K562 (cell line): ENCODE results near the gene GOLGA2. TPM values are rescaled to one million over a fixed set of nuclear protein-coding genes. Genes with fewer than 3 reads are reported as not detected.

Experiments used
- ATAC-seq: fragments of 200-7000 bp; cut with Tn5 transposase; 3 replicates; pipeline ENCODE4 v1.9.1; 2020; ENCODE audit warnings: moderate library complexity
- BruUV-seq: library from RNA; stranded (reverse); fragments of 400-500 nt; replicated peaks from 2 replicates; lab custom pipeline; 2021; lab: Mats Ljungman, UMichigan
- CTCF ChIA-PET: fragments of 300-600 bp; formaldehyde crosslinking; extraction: SDS; loops from one replicate; lab custom pipeline; 2021; ENCODE audit warnings: low intra/inter-chr PET ratio; lab: Yijun Ruan, JAX
- POLR2A ChIA-PET: fragments of 300-600, 350-650 bp; sonication (Branson Sonifier 250); formaldehyde crosslinking; extraction: SDS; loops from one replicate; lab custom pipeline; 2021; ENCODE audit warnings: antibody characterized with exemption, inconsistent platforms; lab: Yijun Ruan, JAX
- DNase-seq, 4 experiments: peaks; one replicate each; pipeline versions ENCODE4 v3.0.0 to v3.0.0-alpha.2; 2011 to 2018; ENCODE audit warnings: low spot score in 3 of 4, mixed read lengths in 3 of 4; ENCODE audit errors: extremely low read depth in 1 of 4
- FAIRE-seq: peaks from 2 replicates; lab custom pipeline; 2011; peaks lifted over from hg19 to GRCh38; lab: Jason Lieb, UNC
- H2AFZ ChIP-seq: 2 replicates; pipeline ENCODE4 v1.6.0; 2011; ENCODE audit warnings: low read depth, low read length, control low read depth, inconsistent platforms
- H3K27ac ChIP-seq: fragments of 200-600 bp; 3 replicates; pipeline ENCODE4 v1.8.0; 2011; ENCODE audit warnings: low read depth, mild to moderate bottlenecking, control low read depth, inconsistent platforms, low read length, moderate library complexity, mixed read lengths; ENCODE audit errors: extremely low read depth
- H3K27me3 ChIP-seq, 2 experiments: fragments of 300-600 bp in 1 of 2; 2 replicates in 1 of 2; 3 replicates in 1 of 2; pipeline versions ENCODE4 v1.6.0 to v1.8.0; 2011; ENCODE audit warnings: inconsistent platforms in 2 of 2, low read length in 2 of 2, mild to moderate bottlenecking in 1 of 2, mixed read lengths in 1 of 2, moderate library complexity in 1 of 2; ENCODE audit not compliant: control insufficient read depth in 2 of 2, insufficient read depth in 2 of 2
- H3K36me3 ChIP-seq: fragments of 300-600 bp; 3 replicates; pipeline ENCODE4 v1.8.0; 2011; ENCODE audit warnings: mild to moderate bottlenecking, low read length, inconsistent platforms; ENCODE audit not compliant: control insufficient read depth, insufficient read depth
- H3K4me1 ChIP-seq, 2 experiments: fragments of 200-600 bp in 1 of 2; replicated peaks in 1 of 2; 2 replicates in 1 of 2; 3 replicates in 1 of 2; pipeline versions ENCODE4 v1.5.1 to v1.8.0; 2011; ENCODE audit warnings: inconsistent platforms in 2 of 2, low read length in 2 of 2, mild to moderate bottlenecking in 1 of 2, mixed read lengths in 1 of 2, moderate library complexity in 1 of 2; ENCODE audit not compliant: control insufficient read depth in 2 of 2, insufficient read depth in 2 of 2
- H3K4me2 ChIP-seq: 2 replicates; pipeline ENCODE4 v1.6.1; 2011; ENCODE audit warnings: low read length, control low read depth, inconsistent platforms, mixed read lengths; ENCODE audit not compliant: insufficient read depth
- H3K4me3 ChIP-seq: fragments of 200-600 bp; sonication (generic), shearing (Covaris generic); 2 replicates; pipeline ENCODE4 v1.5.1; 2016; ENCODE audit warnings: control low read depth, inconsistent platforms
- H3K79me2 ChIP-seq: fragments of 200-600 bp; 3 replicates; pipeline ENCODE4 v1.8.0; 2011; ENCODE audit warnings: low read length, inconsistent platforms; ENCODE audit not compliant: control insufficient read depth, insufficient read depth
- H3K9ac ChIP-seq, 2 experiments: 2 replicates each; pipeline versions ENCODE4 v1.6.0 to v1.6.1; 2011; ENCODE audit warnings: low read depth in 2 of 2, low read length in 2 of 2, control low read depth in 1 of 2, inconsistent platforms in 1 of 2, mild to moderate bottlenecking in 1 of 2, mixed read lengths in 1 of 2; ENCODE audit not compliant: insufficient read depth in 1 of 2
- H3K9me1 ChIP-seq: one replicate; pipeline ENCODE4 v1.6.0; 2011; ENCODE audit warnings: inconsistent platforms, mild to moderate bottlenecking, low read length, moderate library complexity; ENCODE audit not compliant: control insufficient read depth, insufficient read depth
- H3K9me3 ChIP-seq: replicated peaks from 2 replicates; pipeline ENCODE4 v1.5.1; 2011; ENCODE audit warnings: low read depth, low read length, inconsistent platforms; ENCODE audit not compliant: control insufficient read depth, insufficient read depth
- H4K20me1 ChIP-seq: replicated peaks from 2 replicates; pipeline ENCODE4 v1.6.1; 2011; ENCODE audit warnings: low read length, inconsistent platforms, mixed read lengths; ENCODE audit not compliant: control insufficient read depth, insufficient read depth
- ASH1L ChIP-seq: fragments of 450-650 bp; IDR thresholded peaks from 2 replicates; pipeline ENCODE4 v1.6.1; 2018; ENCODE audit warnings: borderline replicate concordance, mild to moderate bottlenecking, low read depth; ENCODE audit not compliant: partially characterized antibody
- BRCA1 ChIP-seq, 2 experiments: fragments of 450-650 bp in 1 of 2; sonication (generic) in 1 of 2; formaldehyde crosslinking in 1 of 2; IDR thresholded peaks; 2 replicates each; pipeline versions ENCODE4 v1.5.0 to v1.6.1; 2017 to 2020; ENCODE audit warnings: mild to moderate bottlenecking in 1 of 2, missing genetic modification reagents in 1 of 2
- HCFC1 ChIP-seq: IDR thresholded peaks from 2 replicates; pipeline ENCODE4 v1.6.1; 2012; ENCODE audit warnings: low read depth, low read length, improper control_type of control experiment
- HDAC6 ChIP-seq: IDR thresholded peaks from 2 replicates; pipeline ENCODE4 v1.6.1; 2012; ENCODE audit warnings: low read depth, mild to moderate bottlenecking, control low read depth, inconsistent platforms, low read length, moderate library complexity
- MEIS2 ChIP-seq: fragments of 450-650 bp; IDR thresholded peaks from 2 replicates; pipeline ENCODE4 v1.6.1; 2014; ENCODE audit warnings: mild to moderate bottlenecking; ENCODE audit not compliant: partially characterized antibody
- MYBL2 ChIP-seq, 2 experiments: fragments of 450-650 bp in 1 of 2; sonication (generic) in 1 of 2; formaldehyde crosslinking in 1 of 2; IDR thresholded peaks; 2 replicates each; pipeline versions ENCODE4 v1.6.1 to v1.8.1; 2017 to 2022; ENCODE audit warnings: borderline replicate concordance in 1 of 2, inconsistent platforms in 1 of 2, low read depth in 1 of 2, mild to moderate bottlenecking in 1 of 2, missing genetic modification reagents in 1 of 2, moderate library complexity in 1 of 2
- STAG1 ChIP-seq: sonication (generic); formaldehyde crosslinking; IDR thresholded peaks from 2 replicates; pipeline ENCODE4 v1.5.0; 2020; ENCODE audit warnings: missing genetic modification reagents, borderline replicate concordance
- ZFP30 ChIP-seq: fragments of 250-450 bp; sonication (Bioruptor Pico); IDR thresholded peaks from 2 replicates; pipeline ENCODE4 v1.8.0; 2022; ENCODE audit warnings: moderate library complexity, mild to moderate bottlenecking, inconsistent platforms, borderline replicate concordance
- ZNF41 ChIP-seq: fragments of 250-450 bp; sonication (Bioruptor Pico); conservative IDR thresholded peaks from 2 replicates; pipeline ENCODE4 v1.4.0; 2020; ENCODE audit warnings: mild to moderate bottlenecking
- ZNF696 ChIP-seq: fragments of 250-450 bp; sonication (Bioruptor Pico); conservative IDR thresholded peaks from 2 replicates; pipeline ENCODE4 v1.4.0; 2020; ENCODE audit warnings: mild to moderate bottlenecking, moderate library complexity
- whole genome bisulfite sequencing: fragments of 100-300 bp; shearing (Covaris generic); methylation state at CpG from one replicate; pipeline ENCODE4 v1.1.6; 2016; ENCODE audit warnings: low coverage, mixed read lengths; ENCODE audit not compliant: insufficient coverage; ENCODE audit errors: missing lambda C conversion rate; 5-methylcytosine and 5-hydroxymethylcytosine counted together
- in situ Hi-C: fragments of 300-500 bp; cut with MboI; formaldehyde crosslinking; loops from 4 replicates; pipeline ENCODE4 v1.15.0; 2018; ENCODE audit warnings: inconsistent platforms, mixed read lengths
- intact Hi-C: fragments of 100-400 bp; cut with micrococcal nuclease; formaldehyde crosslinking; loops from 2 replicates; pipeline ENCODE4 v1.14.2; 2022
- polyA plus RNA-seq, 8 experiments: library from polyadenylated mRNA; depleted of rRNA in 4 of 8; stranded (reverse) in 5 of 8; unstranded in 3 of 8; fragments of >200 nt; fragmentation: Nextera tagmentation in 2 of 8; fragmentation: Illumina TruSeq in 1 of 8; extraction: Ambion mirVana in 2 of 8; extraction: Trizol in 1 of 8; gene quantifications; 2 replicates each; pipeline versions ENCODE4 v1.2.1 to v1.2.3, GENCODE V29; 2011 to 2014; ENCODE audit warnings: inconsistent platforms in 1 of 8, missing spikeins in 1 of 8
- total RNA-seq, 7 experiments: library from RNA; depleted of rRNA in 6 of 7; stranded (reverse); fragments of >200 nt in 6 of 7; fragmentation: Illumina TruSeq in 2 of 7; extraction: Trizol in 2 of 7; gene quantifications; 2 replicates each; pipeline versions ENCODE4 v1.2.1 to v1.2.3, GENCODE V29; 2011 to 2021; ENCODE audit warnings: low replicate concordance in 1 of 7
- TF ChIP-seq, protein P1 (sequence below), 2 experiments: fragments of 450-650 bp; formaldehyde crosslinking in 1 of 2; IDR thresholded peaks; 2 replicates each; pipeline versions ENCODE4 v1.4.0 to v1.6.1; 2014 to 2020; ENCODE audit warnings: mild to moderate bottlenecking in 2 of 2, borderline replicate concordance in 1 of 2, low read depth in 1 of 2

GOLGA2 gene
- total and polyA plus RNA-seq, 9 of the 15 experiments (the other 6 are each of a cell fraction or from before 2014, with no cell fraction given), result 15.7 to 138 (median 76.0) TPM

DNA sequence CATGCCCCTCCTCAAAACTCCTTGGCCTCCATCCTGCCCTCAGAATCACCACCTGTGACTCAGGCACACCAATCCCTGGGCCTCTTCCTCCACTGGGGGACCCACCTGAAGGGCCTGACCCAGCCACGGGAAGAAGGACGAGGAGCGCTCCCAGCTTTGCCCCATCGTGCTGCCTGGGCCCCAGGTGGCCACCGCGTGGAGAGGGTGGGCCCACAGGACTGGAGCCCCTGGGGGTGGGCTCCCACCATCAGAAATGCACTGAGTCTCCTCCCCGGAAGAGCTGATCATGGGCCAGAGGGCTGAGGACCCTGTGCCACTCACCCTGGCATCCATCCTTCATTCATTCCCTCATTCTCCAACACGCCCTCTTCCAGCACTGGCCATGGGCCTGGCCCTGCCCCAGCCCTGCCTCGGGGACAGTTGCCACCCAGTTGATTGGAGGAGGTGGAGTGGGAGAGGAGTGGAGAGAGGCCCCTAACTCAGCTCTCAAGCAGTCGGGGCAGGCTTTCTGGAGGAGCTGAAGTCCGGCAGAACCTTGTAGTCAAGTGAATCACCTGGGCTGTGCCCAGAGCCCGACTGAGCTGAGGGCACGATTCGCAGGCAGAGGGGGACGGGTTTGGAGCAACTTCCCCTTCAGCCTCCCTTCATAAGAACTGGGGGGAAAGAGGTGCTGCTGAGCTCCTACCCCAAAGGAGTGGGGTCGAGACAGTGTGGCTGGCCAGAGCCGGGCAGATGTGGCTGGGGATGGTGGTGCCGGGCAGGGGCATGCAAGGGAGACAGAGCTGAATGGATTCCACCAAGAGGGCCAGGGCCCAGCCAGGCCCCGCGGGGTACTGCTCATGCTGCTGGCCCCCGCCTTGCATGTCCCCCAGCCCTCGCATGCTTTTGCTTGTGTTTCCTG, 43.0 kb downstream of the GOLGA2 start:
- Histone ChIP-seq H2AFZ (no peak overlapping the region), H4K20me1 (no peaks in the 10 kb centered on the region), H3K36me3 (no peaks in the 10 kb centered on the region), H3K27me3 (peaks cover 33 to 49% of the 10 kb centered on the region in 2 experiments), H3K79me2 (no peaks in the 10 kb centered on the region), H3K9me1 (no peaks in the 10 kb centered on the region), H3K9ac (peak overlapping the region in 1 of 2 experiments; percentile 0; a peak in 2 of 4 replicates), H3K4me1 (peaks cover 0 to 18% of the 10 kb centered on the region in 2 experiments; a peak in 2 of 5 replicates), H3K4me2 (no peak overlapping the region), H3K27ac (no peak overlapping the region), H3K9me3 (no peaks in the 10 kb centered on the region), H3K4me3 (no peak overlapping the region)
- POLR2A ChIA-PET, result interaction anchor here (0.8 to 1.6 kb wide), 9 partner anchors 8 to 59 kb away, joined by 3 to 11 read pairs (median 4); no protein-coding TSS in a partner anchor
- CTCF ChIA-PET, result no interaction called here
- DNase-seq, result no peak
- in situ Hi-C loops (no loop called here), intact Hi-C loops (no loop called here)
- ATAC-seq, result peak; percentile 17
- WGBS, result 19% methylated on average over 22 of the region's 22 CpGs
- no peak for FAIRE-seq
- BruUV-seq, result no TSS peak
- TF ChIP-seq HCFC1 (no peak), STAG1 (CRISPR knock-in tag) (peak; percentile 56), ZNF41 (CRISPR knock-in tag) (no peak), MYBL2 (IDR thresholded peaks at IDR 0.05; ENCODE audit: low read depth) (no peak), MYBL2 (CRISPR knock-in tag; IDR thresholded peaks at IDR 0.05; ENCODE audit: borderline replicate concordance) (no peak), ZFP30 (CRISPR knock-in tag) (no peak), BRCA1 (IDR thresholded peaks at IDR 0.05) (no peak), BRCA1 (CRISPR knock-in tag; IDR thresholded peaks at IDR 0.05) (0 out of 2 replicates have a peak, but pooled peaks have one; percentile 35), ASH1L (no peak), MEIS2 (no peak), HDAC6 (no peak), ZNF696 (no peak)
- TF ChIP-seq, protein P1, sequence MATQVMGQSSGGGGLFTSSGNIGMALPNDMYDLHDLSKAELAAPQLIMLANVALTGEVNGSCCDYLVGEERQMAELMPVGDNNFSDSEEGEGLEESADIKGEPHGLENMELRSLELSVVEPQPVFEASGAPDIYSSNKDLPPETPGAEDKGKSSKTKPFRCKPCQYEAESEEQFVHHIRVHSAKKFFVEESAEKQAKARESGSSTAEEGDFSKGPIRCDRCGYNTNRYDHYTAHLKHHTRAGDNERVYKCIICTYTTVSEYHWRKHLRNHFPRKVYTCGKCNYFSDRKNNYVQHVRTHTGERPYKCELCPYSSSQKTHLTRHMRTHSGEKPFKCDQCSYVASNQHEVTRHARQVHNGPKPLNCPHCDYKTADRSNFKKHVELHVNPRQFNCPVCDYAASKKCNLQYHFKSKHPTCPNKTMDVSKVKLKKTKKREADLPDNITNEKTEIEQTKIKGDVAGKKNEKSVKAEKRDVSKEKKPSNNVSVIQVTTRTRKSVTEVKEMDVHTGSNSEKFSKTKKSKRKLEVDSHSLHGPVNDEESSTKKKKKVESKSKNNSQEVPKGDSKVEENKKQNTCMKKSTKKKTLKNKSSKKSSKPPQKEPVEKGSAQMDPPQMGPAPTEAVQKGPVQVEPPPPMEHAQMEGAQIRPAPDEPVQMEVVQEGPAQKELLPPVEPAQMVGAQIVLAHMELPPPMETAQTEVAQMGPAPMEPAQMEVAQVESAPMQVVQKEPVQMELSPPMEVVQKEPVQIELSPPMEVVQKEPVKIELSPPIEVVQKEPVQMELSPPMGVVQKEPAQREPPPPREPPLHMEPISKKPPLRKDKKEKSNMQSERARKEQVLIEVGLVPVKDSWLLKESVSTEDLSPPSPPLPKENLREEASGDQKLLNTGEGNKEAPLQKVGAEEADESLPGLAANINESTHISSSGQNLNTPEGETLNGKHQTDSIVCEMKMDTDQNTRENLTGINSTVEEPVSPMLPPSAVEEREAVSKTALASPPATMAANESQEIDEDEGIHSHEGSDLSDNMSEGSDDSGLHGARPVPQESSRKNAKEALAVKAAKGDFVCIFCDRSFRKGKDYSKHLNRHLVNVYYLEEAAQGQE (IDR thresholded peaks at IDR 0.05; ENCODE audit: borderline replicate concordance), result no peak
- TF ChIP-seq, protein P1 (CRISPR knock-in tag; IDR thresholded peaks at IDR 0.05; ENCODE audit: low read depth), result no peak
